Panc1 (cell line): ENCODE data around the gene RNF144A. TPM values are rescaled to one million over a fixed set of nuclear protein-coding genes. Genes with fewer than 3 reads are reported as not detected.

Experiments
- ATAC-seq: fragments of 200-7000 bp; cut with Tn5 transposase; 2 replicates; pipeline ENCODE4 v1.9.1; 2020; ENCODE audit warnings: mild to moderate bottlenecking, moderate library complexity
- BruUV-seq: library from RNA; stranded (reverse); fragments of 400-500 nt; replicated peaks from 2 replicates; lab custom pipeline; 2021; lab: Mats Ljungman, UMichigan
- CTCF ChIA-PET: fragments of 300-600 bp; sonication (Branson Sonifier 250); formaldehyde crosslinking; loops from one replicate; lab custom pipeline; 2022; ENCODE audit warnings: antibody characterized with exemption; lab: Charles Lee
- POLR2A ChIA-PET: fragments of 300-600 bp; sonication (Branson Sonifier 250); formaldehyde crosslinking; loops from one replicate; lab custom pipeline; 2022; ENCODE audit warnings: antibody characterized with exemption; lab: Charles Lee
- DNase-seq: peaks from one replicate; pipeline ENCODE4 v3.0.0-alpha.2; 2010; ENCODE audit warnings: low read depth, low spot score
- H3K27ac ChIP-seq: 2 replicates; pipeline ENCODE4 v1.5.1; 2011; ENCODE audit warnings: mild to moderate bottlenecking, low read length, inconsistent platforms
- H3K27me3 ChIP-seq: fragments of 200-500 bp; sonication (Bioruptor generic); 2 replicates; pipeline ENCODE4 v1.6.0; 2014; ENCODE audit warnings: low read length, inconsistent platforms; ENCODE audit not compliant: control insufficient read depth, insufficient read depth
- H3K36me3 ChIP-seq: fragments of 200-500 bp; sonication (Bioruptor generic); 2 replicates; pipeline ENCODE4 v1.5.1; 2014; ENCODE audit warnings: inconsistent platforms, mild to moderate bottlenecking, low read length, moderate library complexity; ENCODE audit not compliant: control insufficient read depth, insufficient read depth
- H3K4me1 ChIP-seq: 2 replicates; pipeline ENCODE4 v1.5.1; 2011; ENCODE audit warnings: inconsistent platforms, mild to moderate bottlenecking, low read length, moderate library complexity; ENCODE audit not compliant: control insufficient read depth, insufficient read depth
- H3K4me3 ChIP-seq, 2 experiments: 2 replicates each; pipeline ENCODE4 v1.5.1; 2011 to 2012; ENCODE audit warnings: low read depth in 2 of 2, low read length in 2 of 2, mild to moderate bottlenecking in 2 of 2, inconsistent platforms in 1 of 2, moderate library complexity in 1 of 2
- H3K9me3 ChIP-seq: fragments of 200-500 bp; sonication (Bioruptor generic); 2 replicates; pipeline ENCODE4 v1.5.1; 2014; ENCODE audit warnings: low read depth, mild to moderate bottlenecking, inconsistent platforms, low read length, moderate library complexity; ENCODE audit not compliant: control insufficient read depth, insufficient read depth
- POLR2AphosphoS5 ChIP-seq: IDR thresholded peaks from 2 replicates; pipeline ENCODE4 v1.6.1; 2012; ENCODE audit warnings: mild to moderate bottlenecking, low read depth, low read length, moderate library complexity
- SIN3A ChIP-seq: IDR thresholded peaks from 2 replicates; pipeline ENCODE4 v1.6.1; 2012; ENCODE audit warnings: low read depth, mild to moderate bottlenecking, low read length, moderate library complexity, borderline replicate concordance; ENCODE audit not compliant: insufficient read depth
- TCF7L2 ChIP-seq: IDR thresholded peaks from 2 replicates; pipeline ENCODE4 v1.6.1; 2011; ENCODE audit warnings: mild to moderate bottlenecking, low read depth, low read length, inconsistent platforms
- in situ Hi-C: cut with HindIII; loops from 2 replicates; pipeline ENCODE4 v1.10.0; 2016; ENCODE audit warnings: low sequenced_read_pairs, low pct_unique_long_range_greater_than_20kb
- intact Hi-C: fragments of 100-400 bp; cut with micrococcal nuclease; formaldehyde crosslinking; loops from one replicate; pipeline ENCODE4 v1.10.0; 2022; ENCODE audit not compliant: unreplicated experiment
- total RNA-seq: library from RNA; stranded (reverse); gene quantifications from one replicate; pipeline ENCODE4 v1.2.1, GENCODE V29; 2021; ENCODE audit not compliant: unreplicated experiment
- TF ChIP-seq, protein P1 (sequence below), 2 experiments: IDR thresholded peaks; 2 replicates each; pipeline ENCODE4 v1.6.1; 2011 to 2012; ENCODE audit warnings: low read depth in 2 of 2, control low read depth in 1 of 2, low read length in 1 of 2, mild to moderate bottlenecking in 1 of 2, moderate library complexity in 1 of 2; ENCODE audit not compliant: insufficient read depth in 1 of 2
- TF ChIP-seq, protein P2 (sequence below): fragments of 450-650 bp; IDR thresholded peaks from 2 replicates; pipeline ENCODE4 v1.5.1; 2017; ENCODE audit warnings: mild to moderate bottlenecking

Gene RNF144A
- total RNA-seq, 1 experiment from 2014 or later = 5.4 TPM

DNA sequence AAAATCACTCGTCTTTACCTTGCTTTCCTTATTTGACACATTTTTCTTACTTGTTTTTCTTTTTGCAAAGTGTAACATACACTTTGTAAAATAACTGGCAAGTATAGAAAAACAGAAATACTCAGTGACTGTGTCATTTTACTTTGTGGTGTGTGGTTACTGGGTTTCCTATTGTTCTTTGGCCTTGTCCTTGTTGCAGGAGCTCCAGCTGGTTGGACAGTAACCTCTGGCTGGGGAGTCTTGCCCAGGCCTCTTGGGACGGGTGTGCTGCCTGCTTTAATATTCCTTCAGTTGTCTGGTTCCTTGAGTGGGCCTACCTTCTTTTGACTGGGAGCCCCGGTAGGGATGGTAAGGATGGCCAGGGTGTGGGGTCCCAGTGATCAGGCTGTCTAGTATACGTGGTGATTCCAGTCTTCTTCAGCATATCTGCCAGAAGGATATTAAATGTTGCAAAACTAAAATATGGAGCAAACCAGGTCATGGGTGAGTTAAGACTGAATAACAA is 53.8 kb downstream of the RNF144A start:
- intact Hi-C loops = no loop called here
- no peak for DNase-seq
- Histone ChIP-seq H3K9me3 (no peaks in the 10 kb centered on the region), H3K36me3 (no peaks in the 10 kb centered on the region), H3K27me3 (no peaks in the 10 kb centered on the region), H3K27ac (no peak overlapping the region), H3K4me3 (no peak overlapping the region), H3K4me1 (no peaks in the 10 kb centered on the region)
- BruUV-seq = no TSS peak
- CTCF ChIA-PET = no interaction called here
- no peak for ATAC-seq
- POLR2A ChIA-PET = no interaction called here
- in situ Hi-C loops = no loop called here
- no peak for TF ChIP-seq SIN3A
- no peak for TF ChIP-seq POLR2AphosphoS5
- TF ChIP-seq, protein P1, sequence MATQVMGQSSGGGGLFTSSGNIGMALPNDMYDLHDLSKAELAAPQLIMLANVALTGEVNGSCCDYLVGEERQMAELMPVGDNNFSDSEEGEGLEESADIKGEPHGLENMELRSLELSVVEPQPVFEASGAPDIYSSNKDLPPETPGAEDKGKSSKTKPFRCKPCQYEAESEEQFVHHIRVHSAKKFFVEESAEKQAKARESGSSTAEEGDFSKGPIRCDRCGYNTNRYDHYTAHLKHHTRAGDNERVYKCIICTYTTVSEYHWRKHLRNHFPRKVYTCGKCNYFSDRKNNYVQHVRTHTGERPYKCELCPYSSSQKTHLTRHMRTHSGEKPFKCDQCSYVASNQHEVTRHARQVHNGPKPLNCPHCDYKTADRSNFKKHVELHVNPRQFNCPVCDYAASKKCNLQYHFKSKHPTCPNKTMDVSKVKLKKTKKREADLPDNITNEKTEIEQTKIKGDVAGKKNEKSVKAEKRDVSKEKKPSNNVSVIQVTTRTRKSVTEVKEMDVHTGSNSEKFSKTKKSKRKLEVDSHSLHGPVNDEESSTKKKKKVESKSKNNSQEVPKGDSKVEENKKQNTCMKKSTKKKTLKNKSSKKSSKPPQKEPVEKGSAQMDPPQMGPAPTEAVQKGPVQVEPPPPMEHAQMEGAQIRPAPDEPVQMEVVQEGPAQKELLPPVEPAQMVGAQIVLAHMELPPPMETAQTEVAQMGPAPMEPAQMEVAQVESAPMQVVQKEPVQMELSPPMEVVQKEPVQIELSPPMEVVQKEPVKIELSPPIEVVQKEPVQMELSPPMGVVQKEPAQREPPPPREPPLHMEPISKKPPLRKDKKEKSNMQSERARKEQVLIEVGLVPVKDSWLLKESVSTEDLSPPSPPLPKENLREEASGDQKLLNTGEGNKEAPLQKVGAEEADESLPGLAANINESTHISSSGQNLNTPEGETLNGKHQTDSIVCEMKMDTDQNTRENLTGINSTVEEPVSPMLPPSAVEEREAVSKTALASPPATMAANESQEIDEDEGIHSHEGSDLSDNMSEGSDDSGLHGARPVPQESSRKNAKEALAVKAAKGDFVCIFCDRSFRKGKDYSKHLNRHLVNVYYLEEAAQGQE (IDR thresholded peaks at IDR 0.05; ENCODE audit: insufficient read depth in 1 of 2, low read depth in 2 of 2, low read length in 1 of 2) = no peak
- TF ChIP-seq, protein P2, sequence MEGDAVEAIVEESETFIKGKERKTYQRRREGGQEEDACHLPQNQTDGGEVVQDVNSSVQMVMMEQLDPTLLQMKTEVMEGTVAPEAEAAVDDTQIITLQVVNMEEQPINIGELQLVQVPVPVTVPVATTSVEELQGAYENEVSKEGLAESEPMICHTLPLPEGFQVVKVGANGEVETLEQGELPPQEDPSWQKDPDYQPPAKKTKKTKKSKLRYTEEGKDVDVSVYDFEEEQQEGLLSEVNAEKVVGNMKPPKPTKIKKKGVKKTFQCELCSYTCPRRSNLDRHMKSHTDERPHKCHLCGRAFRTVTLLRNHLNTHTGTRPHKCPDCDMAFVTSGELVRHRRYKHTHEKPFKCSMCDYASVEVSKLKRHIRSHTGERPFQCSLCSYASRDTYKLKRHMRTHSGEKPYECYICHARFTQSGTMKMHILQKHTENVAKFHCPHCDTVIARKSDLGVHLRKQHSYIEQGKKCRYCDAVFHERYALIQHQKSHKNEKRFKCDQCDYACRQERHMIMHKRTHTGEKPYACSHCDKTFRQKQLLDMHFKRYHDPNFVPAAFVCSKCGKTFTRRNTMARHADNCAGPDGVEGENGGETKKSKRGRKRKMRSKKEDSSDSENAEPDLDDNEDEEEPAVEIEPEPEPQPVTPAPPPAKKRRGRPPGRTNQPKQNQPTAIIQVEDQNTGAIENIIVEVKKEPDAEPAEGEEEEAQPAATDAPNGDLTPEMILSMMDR = no peak
- no peak for TF ChIP-seq TCF7L2

DNA sequence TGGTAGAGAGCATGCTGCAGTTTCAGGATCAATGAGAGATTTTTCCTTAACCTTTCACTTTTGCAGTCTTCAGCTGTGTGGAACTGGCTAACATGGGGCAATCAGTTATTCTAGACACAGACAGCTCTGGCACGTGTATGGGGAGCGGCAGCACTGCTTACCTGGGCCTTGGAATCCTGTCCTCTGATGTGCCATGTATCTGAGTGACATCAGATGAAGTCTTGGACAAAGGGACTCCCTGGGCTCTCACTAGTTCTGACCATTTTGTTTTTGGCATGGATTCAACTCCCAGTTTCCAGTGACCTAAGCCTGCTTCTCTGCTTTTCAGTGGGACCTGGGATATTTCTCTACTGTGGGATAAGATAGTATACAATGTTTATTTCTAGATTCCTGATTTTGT is 54.3 kb downstream of the RNF144A start:
- Histone ChIP-seq H3K9me3 (no peaks in the 10 kb centered on the region), H3K4me1 (no peaks in the 10 kb centered on the region)
- intact Hi-C loops = no loop called here

More for the DNA sequence above, 54.3 kb downstream of the RNF144A start:
- H3K4me3 ChIP-seq = no peak overlapping the region
- H3K36me3 ChIP-seq = no peaks in the 10 kb centered on the region
- TF ChIP-seq TCF7L2 = no peak
- TF ChIP-seq, protein P1 (IDR thresholded peaks at IDR 0.05; ENCODE audit: insufficient read depth in 1 of 2, low read depth in 2 of 2, low read length in 1 of 2) = no peak
- TF ChIP-seq, protein P2 = no peak
- no peak for TF ChIP-seq SIN3A
- TF ChIP-seq POLR2AphosphoS5 = no peak
- in situ Hi-C loops = no loop called here
- ChIA-PET POLR2A (no interaction called here), CTCF (no interaction called here)
- ATAC-seq (no peak), DNase-seq (no peak)
- no TSS peak for BruUV-seq
- no peak overlapping the region for H3K27ac ChIP-seq
- no peaks in the 10 kb centered on the region for H3K27me3 ChIP-seq
